Left ventricle myocardium inferior (tissue), 1 donor: ENCODE measurements around the gene ALDH3B1. TPM values are rescaled to one million over a fixed set of nuclear protein-coding genes. Genes with fewer than 3 reads are reported as not detected.
A peak's percentile ranks its signal among the peaks of the same experiment; 100 is the strongest.

ENCODE experiments used
- DNase-seq: peaks from one replicate; pipeline ENCODE4 v3.0.0-alpha.2; 2020
- H3K27ac ChIP-seq: fragments of 200-600 bp; replicated peaks from 2 replicates; pipeline ENCODE4 v1.8.0; 2021
- H3K27me3 ChIP-seq: fragments of 200-600 bp; 2 replicates; pipeline ENCODE4 v1.8.0; 2021; ENCODE audit warnings: low read depth
- H3K36me3 ChIP-seq: fragments of 200-600 bp; 2 replicates; pipeline ENCODE4 v1.8.0; 2021
- H3K4me1 ChIP-seq: fragments of 200-600 bp; 2 replicates; pipeline ENCODE4 v1.8.0; 2021
- H3K4me3 ChIP-seq: fragments of 200-600 bp; 2 replicates; pipeline ENCODE4 v1.8.0; 2021; ENCODE audit warnings: mild to moderate bottlenecking, moderate library complexity
- H3K9me3 ChIP-seq: fragments of 200-600 bp; replicated peaks from 2 replicates; pipeline ENCODE4 v1.8.0; 2021
- CTCF ChIP-seq: fragments of 200-600 bp; IDR thresholded peaks from 2 replicates; pipeline ENCODE4 v1.8.0; 2021; ENCODE audit warnings: antibody characterized with exemption, mild to moderate bottlenecking, borderline replicate concordance
- intact Hi-C: fragments of 100-400 bp; cut with micrococcal nuclease; formaldehyde crosslinking; loops from one replicate; pipeline ENCODE4 v1.11.0; 2022
- total RNA-seq: library from RNA; stranded (reverse); fragmentation: NEBNext Ultra II Directional; extraction: Animal tissue kit (Norgen Biotek cat#: 25700); gene quantifications from one replicate; pipeline ENCODE4 v1.2.1, GENCODE V29; 2021
- donor health status: DM: no; HTN: yes; CAD: no; lungs with severe emphysema.

The ALDH3B1 gene
- total RNA-seq, 1 donor from 2014 or later: 3.7 TPM

- no peak for DNase-seq
These were observed 27.5 kb downstream of the ALDH3B1 start for GRCh38 chr11:68037411-68038225.

GRCh38 chr11:68038226-68038717 is 28.1 kb downstream of the ALDH3B1 start:
- intact Hi-C loops: no loop called here
- Histone ChIP-seq H3K27me3 (no peaks in the 10 kb centered on the region), H3K36me3 (peaks cover 32% of the 10 kb centered on the region), H3K9me3 (no peaks in the 10 kb centered on the region), H3K4me1 (peaks cover 73% of the 10 kb centered on the region), H3K4me3 (peak overlapping the region; percentile 78), H3K27ac (peak overlapping the region; percentile 94)
- DNase-seq: no peak
- TF ChIP-seq CTCF: no peak

More at GRCh38 chr11:68037411-68038225, 27.5 kb downstream of the ALDH3B1 start:
- H3K27me3 ChIP-seq: no peaks in the 10 kb centered on the region
- intact Hi-C loops: no loop called here
- H3K9me3 ChIP-seq: no peaks in the 10 kb centered on the region
- peak overlapping the region; percentile 94 for H3K27ac ChIP-seq
- TF ChIP-seq CTCF: no peak
- peaks cover 34% of the 10 kb centered on the region for H3K36me3 ChIP-seq
- peak overlapping the region; percentile 78 for H3K4me3 ChIP-seq
- H3K4me1 ChIP-seq: peaks cover 80% of the 10 kb centered on the region

DNA sequence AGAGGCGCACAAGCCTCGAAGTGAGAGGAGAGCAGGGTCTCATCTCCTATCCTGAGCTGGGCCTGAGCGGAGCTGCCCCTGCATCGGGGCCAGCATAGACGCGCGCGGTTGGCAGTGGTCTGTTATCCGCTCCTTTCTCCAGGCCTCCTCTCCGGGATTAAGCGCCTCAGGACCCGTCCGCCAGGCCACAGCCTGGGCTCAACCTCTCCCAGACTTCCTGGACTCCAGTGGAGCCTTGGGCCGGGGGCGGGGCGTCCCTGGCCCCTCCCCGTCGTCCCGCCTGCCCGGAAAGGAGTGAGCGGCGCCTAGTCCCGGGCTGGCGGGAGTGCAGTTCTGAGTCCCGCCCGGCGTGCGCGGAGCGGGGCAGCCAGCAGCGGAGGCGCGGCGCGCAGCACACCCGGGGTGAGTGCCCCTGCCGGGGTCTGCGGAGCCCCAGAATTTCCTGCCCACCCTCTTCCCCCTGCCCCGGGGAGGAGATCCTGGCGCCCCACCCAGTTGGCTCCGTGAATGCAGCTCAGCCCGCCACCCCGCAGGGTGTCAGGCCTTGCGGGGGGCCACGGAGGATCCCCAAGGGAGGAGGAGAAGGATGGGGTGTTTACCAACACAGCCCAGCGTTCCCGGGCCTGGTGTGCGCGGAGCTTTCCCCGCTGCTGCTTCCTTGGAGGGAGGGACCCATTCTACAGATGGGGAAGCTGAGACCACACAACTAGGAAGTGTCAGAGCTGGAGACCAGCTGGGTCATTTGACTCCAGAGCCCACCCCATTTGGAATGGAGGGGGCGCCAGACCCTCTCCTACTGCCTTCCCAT is 28.8 kb downstream of the ALDH3B1 start, which contains the start of gene TCIRG1:
Gene TCIRG1, plus strand, starts transcription at position 308 of the 808 bp plus-strand sequence. CDS start 2,247 bp downstream, outside the sequence.
- no peaks in the 10 kb centered on the region for H3K27me3 ChIP-seq
- peak; percentile 90 for DNase-seq
- H3K4me1 ChIP-seq: peaks cover 67% of the 10 kb centered on the region
- peaks cover 29% of the 10 kb centered on the region for H3K36me3 ChIP-seq
- no peaks in the 10 kb centered on the region for H3K9me3 ChIP-seq
- peak within 1 kb of the TSS; percentile 94 for H3K27ac ChIP-seq
- intact Hi-C loops: no loop called here
- peak within 1 kb of the TSS; percentile 78 for H3K4me3 ChIP-seq
- peak; percentile 28 for TF ChIP-seq CTCF

DNA sequence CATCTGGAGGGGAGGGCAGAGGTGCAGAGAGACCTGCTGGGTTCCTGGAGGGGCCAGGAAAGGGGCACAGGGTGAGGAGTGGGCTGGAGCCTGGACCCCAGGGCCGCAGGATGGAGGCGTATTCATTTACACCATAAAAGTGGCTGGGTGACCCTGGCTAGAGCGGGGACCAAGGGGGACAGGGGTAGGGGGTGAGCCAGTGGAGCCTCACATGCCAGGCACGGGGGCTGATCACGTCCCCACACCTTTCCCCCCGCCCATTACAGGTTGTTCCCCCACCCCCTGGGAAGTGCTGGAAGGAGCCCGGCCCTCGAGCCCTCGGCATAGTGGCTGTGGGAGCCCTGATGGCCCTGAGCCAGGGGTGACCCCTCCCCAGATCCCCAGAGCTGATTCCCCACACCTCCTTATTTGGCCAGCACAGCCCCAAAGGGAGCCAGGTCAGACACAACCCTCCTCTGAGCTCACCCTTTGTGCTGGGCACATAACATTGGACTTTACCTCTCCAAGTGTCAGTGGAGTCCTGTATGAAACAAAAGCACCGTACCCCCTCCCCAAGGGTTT is 29.5 kb downstream of the ALDH3B1 start:
- no peak for DNase-seq
- H3K27ac ChIP-seq: peak overlapping the region; percentile 94
- peaks cover 60% of the 10 kb centered on the region for H3K4me1 ChIP-seq
- H3K4me3 ChIP-seq: peak overlapping the region; percentile 78
- H3K9me3 ChIP-seq: no peaks in the 10 kb centered on the region
- intact Hi-C loops: no loop called here
- peaks cover 32% of the 10 kb centered on the region for H3K36me3 ChIP-seq
- H3K27me3 ChIP-seq: no peaks in the 10 kb centered on the region
- no peak for TF ChIP-seq CTCF
